NCI-H345 treated with DMSO at 0.1 percent for 48 hours (cell line): ENCODE measurements around the gene LANCL2.

Experiments
- DNase-seq: peaks from one replicate; lab custom pipeline; 2025; ENCODE audit not compliant: unreplicated experiment; lab: John Stamatoyannopoulos, UW

The LANCL2 gene

GRCh38 chr7:55436457-55436856, 71.3 kb downstream of the LANCL2 start:
- DNase-seq: no peak

- DNase-seq: no peak
These were observed 72.2 kb downstream of the LANCL2 start for GRCh38 chr7:55437375-55437774.

- peak; percentile 93 for DNase-seq
These were observed 73.1 kb downstream of the LANCL2 start for GRCh38 chr7:55438085-55438756.

- DNase-seq: peak; percentile 86
These were observed 73.8 kb downstream of the LANCL2 start for GRCh38 chr7:55438757-55439525.

GRCh38 chr7:55439627-55440026, 74.5 kb downstream of the LANCL2 start:
- DNase-seq: peak; percentile 40

- no peak for DNase-seq
These were observed 75.0 kb downstream of the LANCL2 start for GRCh38 chr7:55440040-55440690.

GRCh38 chr7:55441002-55441401, 75.9 kb downstream of the LANCL2 start:
- DNase-seq: no peak

- DNase-seq: no peak
These were observed 76.8 kb downstream of the LANCL2 start for GRCh38 chr7:55441774-55442522.

GRCh38 chr7:55444786-55445185, 79.6 kb downstream of the LANCL2 start:
- DNase-seq: no peak

GRCh38 chr7:55448526-55448925, 83.4 kb downstream of the LANCL2 start:
- no peak for DNase-seq

GRCh38 chr7:55449205-55449991, 84.3 kb downstream of the LANCL2 start:
- DNase-seq: no peak

- DNase-seq: no peak
These were observed 84.9 kb downstream of the LANCL2 start for GRCh38 chr7:55449992-55450535.

GRCh38 chr7:55452971-55453370, 87.8 kb downstream of the LANCL2 start:
- no peak for DNase-seq

GRCh38 chr7:55457801-55458200, 92.7 kb downstream of the LANCL2 start:
- no peak for DNase-seq

GRCh38 chr7:55458351-55458750, 93.2 kb downstream of the LANCL2 start:
- DNase-seq: no peak

GRCh38 chr7:55463686-55464262, 98.6 kb downstream of the LANCL2 start:
- DNase-seq: no peak

GRCh38 chr7:55464422-55464821, 99.3 kb downstream of the LANCL2 start:
- no peak for DNase-seq

- DNase-seq: no peak
These were observed 100.6 kb downstream of the LANCL2 start for GRCh38 chr7:55465691-55466090.

- no peak for DNase-seq
These were observed 102.0 kb downstream of the LANCL2 start for GRCh38 chr7:55467047-55467593.

GRCh38 chr7:55468495-55468894, 103.4 kb downstream of the LANCL2 start:
- DNase-seq: no peak
